Measurements from ENCODE around the gene DPY19L1.
"Not testable (repeated sequence)": the region's sequence is repeated elsewhere in the genome, so short reads cannot be mapped to it uniquely, and the experiment has no call there.

DPY19L1 gene

DNA sequence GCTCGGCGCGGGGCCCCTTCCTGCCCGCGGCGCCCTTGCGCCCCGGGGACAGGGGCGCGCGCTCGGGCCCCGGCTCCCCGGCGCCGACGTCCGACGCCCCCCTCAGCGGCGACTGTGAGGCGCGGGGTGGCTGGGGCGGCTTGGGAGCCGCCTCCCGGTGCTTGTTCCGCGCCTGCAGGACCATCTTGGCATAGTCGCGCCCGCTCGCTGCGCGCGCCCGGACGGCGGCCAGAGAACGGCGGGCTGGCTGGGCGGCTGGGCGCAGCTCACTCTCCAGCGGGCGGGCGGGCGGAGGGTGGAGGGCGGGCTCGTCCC is at the start of gene DPY19L1:
TSS of gene DPY19L1 (minus strand) at position 275 of the 315 bp plus-strand sequence. CDS start at position 184, 91 bp downstream.
- DNase-seq (ENCODE audit: low read depth) = no peak
- TF ChIP-seq, protein P1, sequence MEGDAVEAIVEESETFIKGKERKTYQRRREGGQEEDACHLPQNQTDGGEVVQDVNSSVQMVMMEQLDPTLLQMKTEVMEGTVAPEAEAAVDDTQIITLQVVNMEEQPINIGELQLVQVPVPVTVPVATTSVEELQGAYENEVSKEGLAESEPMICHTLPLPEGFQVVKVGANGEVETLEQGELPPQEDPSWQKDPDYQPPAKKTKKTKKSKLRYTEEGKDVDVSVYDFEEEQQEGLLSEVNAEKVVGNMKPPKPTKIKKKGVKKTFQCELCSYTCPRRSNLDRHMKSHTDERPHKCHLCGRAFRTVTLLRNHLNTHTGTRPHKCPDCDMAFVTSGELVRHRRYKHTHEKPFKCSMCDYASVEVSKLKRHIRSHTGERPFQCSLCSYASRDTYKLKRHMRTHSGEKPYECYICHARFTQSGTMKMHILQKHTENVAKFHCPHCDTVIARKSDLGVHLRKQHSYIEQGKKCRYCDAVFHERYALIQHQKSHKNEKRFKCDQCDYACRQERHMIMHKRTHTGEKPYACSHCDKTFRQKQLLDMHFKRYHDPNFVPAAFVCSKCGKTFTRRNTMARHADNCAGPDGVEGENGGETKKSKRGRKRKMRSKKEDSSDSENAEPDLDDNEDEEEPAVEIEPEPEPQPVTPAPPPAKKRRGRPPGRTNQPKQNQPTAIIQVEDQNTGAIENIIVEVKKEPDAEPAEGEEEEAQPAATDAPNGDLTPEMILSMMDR (IDR thresholded peaks at IDR 0.05; ENCODE audit: insufficient read depth, low read depth, low read length, missing control alignments) = no peak
- H3K4me3 ChIP-seq (ENCODE audit: low read depth, low read length) = peak within 1 kb of the TSS; percentile 67

DNA sequence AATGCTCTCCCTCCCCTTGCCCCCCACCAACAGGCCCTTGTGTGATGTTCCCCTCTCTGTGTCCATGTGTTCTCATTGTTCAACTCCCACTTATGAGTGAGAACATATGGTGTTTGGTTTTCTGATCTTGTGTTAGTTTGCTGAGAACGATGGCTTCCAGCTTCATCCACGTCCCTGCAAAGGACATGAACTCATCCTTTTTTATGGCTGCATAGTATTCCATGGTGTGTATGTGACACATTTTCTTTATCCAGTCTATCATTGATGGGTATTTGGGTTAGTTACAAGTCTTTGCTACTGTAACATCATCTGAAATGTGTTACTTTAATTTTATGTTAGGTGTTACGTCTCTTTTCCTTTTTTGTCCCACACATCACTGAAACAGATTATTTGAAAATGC is 42.2 kb upstream of the DPY19L1 start:
- not testable (repeated sequence) for H3K4me3 ChIP-seq (ENCODE audit: low read depth, low read length); DNase-seq (ENCODE audit: low read depth)

DNA sequence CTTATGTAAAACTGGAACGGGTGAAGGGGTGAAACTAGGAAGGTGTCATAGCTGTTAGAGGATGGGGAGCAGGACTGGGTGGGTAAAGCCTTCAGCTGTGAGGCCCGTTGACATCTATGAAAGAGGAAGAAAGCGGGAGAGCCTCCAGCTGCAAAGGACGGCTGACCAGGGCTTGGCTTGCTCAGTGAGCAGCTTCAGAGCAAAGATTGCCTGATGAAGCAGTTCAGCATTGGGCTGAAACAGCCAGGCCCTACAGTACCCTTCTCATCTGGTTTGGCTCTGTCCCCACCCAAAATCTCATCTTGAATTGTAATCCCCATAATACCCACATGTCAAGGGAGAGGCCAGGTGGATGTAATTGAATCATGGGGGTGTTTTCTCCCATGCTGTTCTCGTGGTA is 36.7 kb upstream of the DPY19L1 start:
- DNase-seq (ENCODE audit: low read depth); H3K4me3 ChIP-seq (ENCODE audit: low read depth, low read length): not testable (repeated sequence)

DNA sequence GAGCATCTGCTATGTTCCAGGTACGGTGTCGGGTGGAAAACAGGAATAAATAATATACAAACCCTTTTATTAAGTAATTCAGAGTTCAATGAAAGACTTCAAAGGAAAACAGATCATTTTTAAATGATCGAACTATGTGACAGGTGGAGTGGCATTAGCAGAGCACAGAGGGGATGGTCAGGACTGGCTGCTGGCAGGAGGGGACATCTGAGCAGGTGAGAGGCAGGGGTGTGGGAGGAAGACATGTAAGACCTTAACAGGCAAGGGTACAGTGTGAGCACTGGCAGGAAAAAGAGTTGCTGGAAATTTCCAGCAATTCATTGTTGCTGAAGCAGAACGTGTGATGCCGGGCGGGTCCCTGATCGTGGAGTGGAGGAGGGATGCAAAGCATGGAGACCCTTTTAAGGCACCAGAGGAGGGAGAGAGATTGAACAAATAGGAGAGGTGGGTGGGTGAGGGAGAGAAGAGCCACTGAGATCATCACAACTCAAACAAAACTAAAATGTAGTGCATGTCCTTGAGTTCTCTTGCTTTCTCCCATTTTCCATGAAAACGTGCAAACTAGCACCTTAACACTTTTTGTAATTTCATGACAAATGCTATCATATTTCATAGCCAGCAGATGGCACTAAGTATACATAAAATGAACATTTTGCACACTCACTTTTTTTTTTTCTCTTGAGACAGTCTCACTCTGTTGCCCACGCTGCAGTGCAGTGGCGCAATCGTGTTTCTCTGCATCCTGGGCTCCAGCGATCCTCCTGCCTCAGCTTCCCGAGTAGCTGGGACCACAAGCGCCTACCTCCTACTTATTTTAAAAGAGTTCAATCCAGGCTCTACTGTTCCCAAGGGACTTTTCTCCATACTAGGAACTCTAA is 35.9 kb upstream of the DPY19L1 start:
- DNase-seq (ENCODE audit: low read depth) = peak; percentile 3
- not testable (repeated sequence) for H3K4me3 ChIP-seq (ENCODE audit: low read depth, low read length)

DNA sequence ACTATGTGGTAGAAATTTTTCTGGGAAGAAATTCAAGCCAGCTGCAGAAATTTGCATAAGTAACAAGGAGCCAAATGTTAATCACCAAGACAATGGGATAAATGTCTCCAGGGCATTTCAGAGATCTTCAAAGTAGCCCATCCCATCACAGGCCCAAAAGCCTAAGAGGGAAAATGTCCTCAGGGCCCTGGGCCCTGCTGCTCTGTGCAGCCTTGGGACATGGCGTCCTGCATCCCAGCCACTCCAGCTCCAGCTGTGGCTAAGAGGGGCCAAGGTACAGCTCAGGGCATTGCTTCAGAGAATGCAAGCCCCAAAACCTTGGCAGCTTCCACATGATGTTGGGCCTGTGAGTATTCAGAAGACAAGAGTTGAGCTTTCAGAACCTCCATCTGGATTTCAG is 31.8 kb upstream of the DPY19L1 start:
- not testable (repeated sequence) for DNase-seq (ENCODE audit: low read depth); H3K4me3 ChIP-seq (ENCODE audit: low read depth, low read length)

DNA sequence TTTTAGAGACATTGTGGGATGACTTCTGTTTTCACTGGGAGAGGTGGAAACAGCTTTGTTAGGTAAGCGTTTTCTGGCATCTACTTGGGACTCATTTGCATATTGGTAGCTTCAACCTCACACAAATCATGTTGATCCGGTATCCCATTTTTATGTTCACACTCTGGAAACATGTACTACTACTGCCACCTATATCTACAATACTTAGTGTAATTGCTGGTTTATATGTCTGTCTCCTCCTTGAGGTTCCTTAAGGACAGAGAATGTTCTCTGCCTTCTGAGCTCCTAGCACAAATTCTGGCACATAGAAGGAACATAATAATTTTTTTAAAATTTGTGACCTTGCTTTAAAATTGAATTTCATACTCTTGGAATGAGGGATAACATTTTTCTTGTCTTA is 28.1 kb upstream of the DPY19L1 start:
- DNase-seq (ENCODE audit: low read depth); H3K4me3 ChIP-seq (ENCODE audit: low read depth, low read length): not testable (repeated sequence)

DNA sequence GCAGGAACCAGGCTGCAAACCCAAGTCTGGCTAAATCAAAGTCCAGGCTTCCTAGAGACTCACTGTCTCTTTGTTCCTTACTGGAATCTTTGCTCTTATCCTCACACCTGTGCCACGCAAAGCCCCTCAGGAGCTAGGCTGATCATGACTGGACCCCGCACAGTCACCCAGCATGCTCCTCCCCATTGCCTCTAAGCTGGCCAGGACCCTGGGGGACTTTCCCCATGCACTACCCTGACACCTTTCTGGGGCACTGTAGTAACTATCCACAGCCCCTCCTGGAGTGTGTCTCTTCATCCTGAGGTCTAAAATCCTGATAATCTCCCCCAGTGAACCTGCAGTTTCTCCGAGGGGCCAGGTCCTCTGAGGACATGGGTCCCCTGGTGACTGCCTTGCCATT is 21.3 kb upstream of the DPY19L1 start:
- not testable (repeated sequence) for H3K4me3 ChIP-seq (ENCODE audit: low read depth, low read length); DNase-seq (ENCODE audit: low read depth)

DNA sequence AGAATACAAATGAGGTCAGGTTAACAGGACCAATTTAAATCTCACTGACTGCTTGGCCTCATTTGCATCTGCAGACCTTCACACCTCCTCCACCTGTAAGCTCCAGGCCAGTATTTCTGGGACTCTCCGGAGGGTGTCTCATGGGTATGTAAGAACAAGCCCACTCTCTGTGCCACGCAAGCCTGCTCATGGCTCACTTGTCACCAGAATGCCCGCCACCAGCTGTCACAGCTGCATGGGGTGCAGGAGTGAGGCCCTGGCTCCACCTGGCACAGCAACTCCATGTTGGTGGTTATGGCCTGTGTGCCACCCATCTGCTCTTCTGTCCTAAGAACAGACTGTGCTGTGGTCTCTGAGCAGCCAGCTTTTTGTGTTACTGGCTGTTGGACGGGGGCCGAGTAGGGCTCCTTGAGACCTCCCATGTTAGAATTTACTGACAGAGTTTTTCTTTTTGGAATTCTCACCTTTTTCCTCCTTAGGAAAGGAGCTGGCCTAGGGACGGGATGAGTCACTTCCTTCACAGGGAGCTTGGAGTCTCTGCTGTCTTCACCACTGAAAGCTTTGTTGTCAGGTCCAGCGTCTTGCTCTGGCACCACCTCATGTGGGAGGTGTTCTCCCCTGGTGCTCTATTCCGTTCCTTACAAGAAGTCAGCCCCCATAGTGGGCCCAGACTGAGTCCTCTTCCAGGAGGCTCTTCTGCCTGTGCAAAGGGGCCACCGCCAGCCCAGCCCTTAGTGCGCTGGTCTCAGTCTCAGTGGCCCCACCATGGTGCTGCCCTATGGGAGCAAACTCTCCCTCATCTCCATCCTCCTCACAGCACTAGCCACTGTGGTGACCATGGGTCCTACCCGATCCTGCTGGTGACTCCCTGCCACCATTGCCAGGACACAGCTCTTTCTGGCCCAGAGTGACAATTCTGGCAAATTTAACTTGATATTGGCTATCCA is 20.5 kb upstream of the DPY19L1 start:
- not testable (repeated sequence) for DNase-seq (ENCODE audit: low read depth); H3K4me3 ChIP-seq (ENCODE audit: low read depth, low read length)

DNA sequence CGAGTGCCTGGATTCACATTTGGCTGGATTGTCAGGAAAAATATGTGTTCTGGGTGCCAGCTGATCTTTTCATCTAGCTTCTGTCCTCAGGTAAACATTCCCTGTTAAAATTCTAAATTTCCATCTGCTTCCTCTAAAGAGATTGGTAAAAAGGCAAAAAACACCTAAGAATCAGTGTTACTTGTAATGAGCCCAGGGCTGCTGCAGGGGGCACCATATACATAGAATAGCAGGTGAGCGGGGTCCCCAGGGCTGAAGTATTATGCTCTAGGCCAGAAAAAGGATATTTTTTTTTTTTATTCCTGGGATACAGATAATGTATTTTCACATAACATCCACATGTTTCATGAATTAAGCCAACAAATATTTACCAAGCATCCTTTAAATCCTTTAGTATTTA is 18.4 kb upstream of the DPY19L1 start:
- not testable (repeated sequence) for H3K4me3 ChIP-seq (ENCODE audit: low read depth, low read length); DNase-seq (ENCODE audit: low read depth)
- TF ChIP-seq, protein P1 (IDR thresholded peaks at IDR 0.05; ENCODE audit: insufficient read depth, low read depth, low read length, missing control alignments) = peak; percentile 32

DNA sequence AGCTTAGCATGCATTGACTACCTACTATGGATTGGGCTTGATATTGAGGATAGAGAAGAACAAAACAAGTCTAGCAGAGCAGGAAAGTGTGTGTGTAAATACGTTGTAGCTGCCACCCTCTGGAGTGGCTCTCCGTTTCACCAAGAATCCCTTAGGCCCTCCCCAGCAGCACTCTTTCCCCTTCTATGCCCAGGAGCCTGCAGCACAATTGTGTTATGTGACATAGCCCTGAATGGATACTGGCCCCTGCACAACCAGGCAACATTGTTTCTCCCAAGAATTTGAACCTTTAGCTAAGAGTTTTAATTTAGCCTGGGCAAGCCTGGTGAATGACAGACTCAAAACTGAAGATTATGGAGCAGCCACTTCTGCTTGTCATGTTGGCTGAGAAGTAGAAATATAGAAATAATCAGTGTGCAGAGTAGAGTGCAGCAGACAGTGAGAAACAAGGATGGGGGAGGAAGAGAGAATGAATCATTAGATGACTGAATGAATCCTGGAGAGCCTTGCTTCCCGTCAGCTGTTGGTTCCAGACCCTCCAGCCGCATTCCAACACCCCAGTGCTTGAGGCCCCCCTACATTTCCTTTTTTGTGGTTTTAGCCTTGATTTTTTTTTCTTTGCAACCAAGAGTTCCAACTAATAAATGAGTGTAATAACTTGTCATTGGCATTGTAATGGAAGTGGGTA is 16.3 kb upstream of the DPY19L1 start:
- not testable (repeated sequence) for DNase-seq (ENCODE audit: low read depth); H3K4me3 ChIP-seq (ENCODE audit: low read depth, low read length)

DNA sequence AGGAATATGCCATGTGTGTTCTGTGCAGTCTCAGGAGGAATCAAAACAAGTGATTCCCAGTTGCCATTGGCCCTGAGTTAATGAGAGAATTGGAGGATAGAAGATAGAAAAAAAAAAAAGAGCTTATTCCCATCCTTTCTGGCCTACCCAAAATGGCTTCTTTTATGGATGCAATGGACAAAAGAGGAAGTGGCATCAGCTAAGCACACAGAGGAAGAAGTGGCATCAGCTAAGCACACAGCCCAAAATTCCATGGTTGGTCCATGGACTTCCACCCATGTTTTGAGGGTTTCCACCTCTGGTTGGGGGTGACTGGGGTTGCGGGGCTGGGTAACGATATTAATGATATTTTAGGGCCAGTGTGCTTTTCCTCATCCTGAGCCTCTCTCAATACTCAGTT is 11.1 kb upstream of the DPY19L1 start:
- not testable (repeated sequence) for H3K4me3 ChIP-seq (ENCODE audit: low read depth, low read length); DNase-seq (ENCODE audit: low read depth)

DNA sequence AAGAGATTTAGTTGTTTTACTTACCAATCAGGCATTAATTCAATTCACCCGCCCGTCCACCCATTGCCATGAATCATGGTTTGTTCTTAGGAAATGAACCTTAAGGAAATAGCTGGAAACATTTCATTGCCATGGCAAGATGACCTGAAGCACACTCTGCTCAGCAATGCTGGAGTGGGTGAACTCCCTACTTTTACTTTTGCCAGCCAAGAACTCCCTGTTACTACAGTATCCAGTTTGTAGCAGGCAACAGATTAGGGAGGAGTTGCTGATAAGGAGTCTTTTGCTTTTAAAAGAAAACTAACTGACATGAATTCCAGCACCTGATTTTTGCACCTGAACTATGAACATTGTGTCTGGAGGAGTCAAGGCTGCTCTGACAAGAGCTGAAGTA is 10.6 kb upstream of the DPY19L1 start:
- not testable (repeated sequence) for DNase-seq (ENCODE audit: low read depth); H3K4me3 ChIP-seq (ENCODE audit: low read depth, low read length)

DNA sequence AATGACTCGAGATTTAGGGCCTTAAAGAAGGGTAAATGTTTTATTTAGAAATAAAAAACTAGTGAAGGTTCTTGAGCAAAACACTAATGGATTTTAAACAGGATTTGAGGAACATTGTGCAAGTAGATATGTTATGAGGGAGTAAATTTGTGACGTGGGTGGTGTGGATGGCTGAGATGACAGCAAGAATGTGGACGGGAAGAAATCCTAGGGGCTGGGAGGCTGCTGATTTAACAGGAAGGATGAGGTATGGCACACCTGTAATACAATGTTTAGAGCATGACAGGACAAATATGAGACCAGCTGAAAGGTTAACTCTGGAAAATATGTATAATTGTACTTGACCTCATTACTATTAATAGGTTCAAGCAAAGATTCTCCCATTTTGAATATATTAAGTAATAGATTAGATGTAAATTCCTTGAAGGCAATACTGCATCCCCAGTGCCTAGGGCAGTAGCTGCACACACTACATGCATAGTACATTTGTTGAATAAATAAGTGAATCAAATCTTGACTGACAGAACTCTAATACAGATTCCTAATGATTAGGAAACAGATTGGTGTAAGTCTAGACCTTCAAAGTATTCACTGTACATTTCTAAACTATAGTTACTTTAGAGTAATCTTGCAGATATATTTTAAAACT is 10.1 kb upstream of the DPY19L1 start:
- not testable (repeated sequence) for DNase-seq (ENCODE audit: low read depth); H3K4me3 ChIP-seq (ENCODE audit: low read depth, low read length)

DNA sequence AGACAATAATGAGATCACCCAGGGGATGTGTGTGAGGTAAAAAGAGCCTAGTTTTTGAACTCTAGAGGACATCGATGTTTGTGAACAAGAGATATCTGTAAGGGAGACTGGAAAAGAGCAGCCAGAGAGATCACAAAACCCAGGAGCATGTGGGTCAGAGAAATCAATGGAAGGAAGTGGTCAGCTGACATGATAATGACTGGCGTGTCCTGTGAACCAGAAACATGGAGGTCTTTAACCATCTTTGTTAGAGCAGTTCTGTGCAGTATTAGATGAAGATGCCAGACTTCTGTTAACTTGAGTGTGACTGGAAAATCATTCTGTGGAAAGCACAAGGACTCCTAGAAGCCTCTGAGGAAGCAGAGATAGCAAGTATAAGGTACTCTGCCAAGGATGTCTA is 6.0 kb upstream of the DPY19L1 start:
- H3K4me3 ChIP-seq (ENCODE audit: low read depth, low read length); DNase-seq (ENCODE audit: low read depth): not testable (repeated sequence)
